Measurements from ENCODE around the gene PIGQ. TPM values are rescaled to one million over a fixed set of nuclear protein-coding genes. Genes with fewer than 3 reads are reported as not detected.

Gene PIGQ
- total and polyA plus RNA-seq, 2 of the 4 experiments (the other 2 are of a cell fraction): 5.9 to 36.8 TPM

DNA sequence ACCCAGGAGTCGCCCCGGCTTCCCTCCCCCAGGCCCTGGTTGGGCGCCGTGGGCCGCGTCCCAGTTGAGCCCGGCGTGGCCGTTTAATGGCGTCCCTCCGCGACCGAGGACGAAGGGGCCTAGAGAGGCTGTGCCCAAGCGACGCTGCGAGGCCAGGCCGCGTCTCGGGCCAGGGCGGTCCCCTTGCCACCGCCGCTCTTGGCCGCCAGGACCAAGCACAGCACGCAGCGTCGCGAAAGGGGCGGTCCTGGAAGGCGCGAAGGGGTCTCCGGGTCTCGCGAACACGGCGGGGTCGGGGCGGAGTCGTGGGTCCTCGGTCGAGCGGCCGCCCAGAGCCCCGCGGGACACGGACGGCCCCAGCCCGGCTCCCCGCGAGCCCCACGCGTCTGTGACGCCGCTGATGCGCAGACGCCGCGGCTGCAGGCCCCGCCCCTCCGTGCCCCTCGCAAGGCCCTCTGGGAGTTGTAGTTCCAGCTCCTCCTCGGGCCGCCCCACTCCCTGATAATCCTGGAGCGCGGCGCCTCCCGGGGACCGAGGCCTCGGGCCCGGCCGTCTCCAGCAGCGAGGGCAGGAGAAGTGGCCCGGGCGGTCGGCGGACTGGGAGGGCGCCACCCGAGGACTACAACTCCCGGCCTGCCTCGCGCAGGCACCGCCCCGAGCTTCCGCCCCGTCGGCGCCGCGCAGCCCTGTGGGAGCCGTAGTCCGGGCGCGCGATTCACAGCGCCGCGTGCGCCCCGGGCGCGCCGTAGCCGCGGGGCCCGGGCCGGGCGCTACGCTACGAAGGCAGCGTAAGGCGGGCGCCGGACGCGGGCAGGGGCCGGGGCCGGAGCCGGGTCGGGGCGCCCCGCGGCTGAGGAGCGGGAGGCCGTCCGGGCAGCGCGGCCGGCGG is 42.5 kb upstream of the PIGQ start, which contains the start of gene CAPN15 (continued):
- TF ChIP-seq, protein P1, sequence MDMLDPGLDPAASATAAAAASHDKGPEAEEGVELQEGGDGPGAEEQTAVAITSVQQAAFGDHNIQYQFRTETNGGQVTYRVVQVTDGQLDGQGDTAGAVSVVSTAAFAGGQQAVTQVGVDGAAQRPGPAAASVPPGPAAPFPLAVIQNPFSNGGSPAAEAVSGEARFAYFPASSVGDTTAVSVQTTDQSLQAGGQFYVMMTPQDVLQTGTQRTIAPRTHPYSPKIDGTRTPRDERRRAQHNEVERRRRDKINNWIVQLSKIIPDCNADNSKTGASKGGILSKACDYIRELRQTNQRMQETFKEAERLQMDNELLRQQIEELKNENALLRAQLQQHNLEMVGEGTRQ (IDR thresholded peaks at IDR 0.05; ENCODE audit: low read depth, low read length): no peak

All from IMR-90 (cell line).